Ascending aorta (tissue), 2 donors: ENCODE measurements around the gene MUC5B. TPM values are rescaled to one million over a fixed set of nuclear protein-coding genes. Genes with fewer than 3 reads are reported as not detected.

Source experiments
- DNase-seq, 2 donors: peaks; one replicate each; pipeline ENCODE4 v3.0.0-alpha.2; 2019; ENCODE audit warnings: low spot score in 2 of 2
- H3K27ac ChIP-seq, 2 donors: fragments of 200-600 bp; sonication (generic); one replicate each; pipeline ENCODE4 v1.5.1; 2016 to 2017; ENCODE audit warnings: mild to moderate bottlenecking in 1 of 2
- H3K27me3 ChIP-seq: fragments of 200-600 bp; sonication (generic); one replicate; pipeline ENCODE4 v1.5.1; 2017
- H3K36me3 ChIP-seq, 2 donors: fragments of 200-600 bp; sonication (generic); one replicate each; pipeline ENCODE4 v1.5.1; 2016
- H3K4me1 ChIP-seq, 2 donors: fragments of 200-600 bp; sonication (generic); one replicate each; pipeline ENCODE4 v1.5.1; 2016 to 2017; ENCODE audit warnings: mild to moderate bottlenecking in 1 of 2
- H3K4me3 ChIP-seq, 2 donors: fragments of 200-600 bp; sonication (generic); one replicate each; pipeline ENCODE4 v1.5.1; 2016 to 2017; ENCODE audit warnings: mild to moderate bottlenecking in 1 of 2
- H3K9me3 ChIP-seq, 2 donors: fragments of 200-600 bp; sonication (generic); one replicate each; pipeline ENCODE4 v1.5.1; 2016
- CTCF ChIP-seq, 3 experiments: fragments of 200-600 bp in 2 of 3; fragments of 450-650 bp in 1 of 3; sonication (generic) in 2 of 3; IDR thresholded peaks; one replicate each; pipeline ENCODE4 v1.5.1; 2016 to 2019; ENCODE audit warnings: antibody characterized with exemption in 3 of 3, mild to moderate bottlenecking in 1 of 3, moderate library complexity in 1 of 3
- intact Hi-C: fragments of 100-400 bp; cut with DNase I; formaldehyde crosslinking; loops from one replicate; pipeline ENCODE4 v1.15.1; 2023
- total RNA-seq: library from RNA; depleted of rRNA; stranded (reverse); fragments of >200 nt; gene quantifications from one replicate; pipeline ENCODE4 v1.1.0, GENCODE V29; 2016

Gene MUC5B
- total RNA-seq, 1 donor from 2014 or later, result under 0.01 TPM

- DNase-seq, result peak in 1 of 2 donors; percentile 50
- intact Hi-C loops, result no loop called here
- Histone ChIP-seq H3K9me3 (no peaks in the 10 kb centered on the region), H3K36me3 (peaks cover 28 to 51% of the 10 kb centered on the region in 2 donors), H3K27me3 (no peaks in the 10 kb centered on the region), H3K4me3 (no peak overlapping the region), H3K27ac (no peak overlapping the region), H3K4me1 (peaks cover 0 to 6% of the 10 kb centered on the region in 2 donors)
- no peak for TF ChIP-seq CTCF (IDR thresholded peaks at IDR 0.05)
These were observed 73.4 kb downstream of the MUC5B start for GRCh38 chr11:1296287-1296686.

DNA sequence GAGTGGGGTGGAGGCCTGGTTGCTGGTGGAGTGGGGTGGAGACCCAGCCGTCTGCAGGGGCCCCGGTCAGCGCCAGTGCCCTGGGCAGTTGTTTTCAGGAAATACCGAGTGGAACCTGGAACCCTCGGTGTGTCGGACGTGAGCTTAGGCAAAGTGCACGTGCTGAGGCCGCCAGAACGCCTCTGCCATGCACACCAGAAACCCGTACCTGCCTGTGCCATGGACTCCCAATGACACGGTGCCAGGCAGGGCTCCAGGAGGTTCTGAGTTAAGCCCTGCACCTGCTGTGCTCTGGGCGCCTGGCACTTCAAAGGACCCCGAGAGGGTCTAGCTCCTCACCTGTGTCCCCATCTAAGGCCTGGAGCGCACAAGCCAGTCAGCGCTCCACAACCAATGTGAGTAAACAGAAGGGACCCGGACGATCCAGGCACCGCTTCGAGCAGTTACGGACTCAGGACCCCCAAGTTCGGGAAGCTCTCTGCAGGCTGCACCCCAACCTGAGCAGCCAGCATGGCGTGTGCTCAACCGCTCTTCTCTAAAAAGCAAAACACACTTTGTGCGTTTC lies 74.2 kb downstream of the MUC5B start:
- H3K27ac ChIP-seq, result no peak overlapping the region
- H3K9me3 ChIP-seq, result no peaks in the 10 kb centered on the region
- H3K36me3 ChIP-seq, result peaks cover 28 to 48% of the 10 kb centered on the region in 2 donors
- TF ChIP-seq CTCF (IDR thresholded peaks at IDR 0.05), result no peak
- peaks cover 0 to 6% of the 10 kb centered on the region in 2 donors for H3K4me1 ChIP-seq
- intact Hi-C loops, result no loop called here
- peak in 1 of 2 donors; percentile 46 for DNase-seq
- no peaks in the 10 kb centered on the region for H3K27me3 ChIP-seq
- H3K4me3 ChIP-seq, result no peak overlapping the region

GRCh38 chr11:1297576-1298473 lies 75.0 kb downstream of the MUC5B start:
- Histone ChIP-seq H3K27me3 (no peaks in the 10 kb centered on the region), H3K4me3 (no peak overlapping the region), H3K36me3 (peaks cover 22 to 41% of the 10 kb centered on the region in 2 donors), H3K9me3 (no peaks in the 10 kb centered on the region), H3K4me1 (peaks cover 0 to 6% of the 10 kb centered on the region in 2 donors), H3K27ac (no peak overlapping the region)
- TF ChIP-seq CTCF (IDR thresholded peaks at IDR 0.05), result no peak
- peak in 1 of 2 donors; percentile 51 for DNase-seq
- intact Hi-C loops, result no loop called here

DNA sequence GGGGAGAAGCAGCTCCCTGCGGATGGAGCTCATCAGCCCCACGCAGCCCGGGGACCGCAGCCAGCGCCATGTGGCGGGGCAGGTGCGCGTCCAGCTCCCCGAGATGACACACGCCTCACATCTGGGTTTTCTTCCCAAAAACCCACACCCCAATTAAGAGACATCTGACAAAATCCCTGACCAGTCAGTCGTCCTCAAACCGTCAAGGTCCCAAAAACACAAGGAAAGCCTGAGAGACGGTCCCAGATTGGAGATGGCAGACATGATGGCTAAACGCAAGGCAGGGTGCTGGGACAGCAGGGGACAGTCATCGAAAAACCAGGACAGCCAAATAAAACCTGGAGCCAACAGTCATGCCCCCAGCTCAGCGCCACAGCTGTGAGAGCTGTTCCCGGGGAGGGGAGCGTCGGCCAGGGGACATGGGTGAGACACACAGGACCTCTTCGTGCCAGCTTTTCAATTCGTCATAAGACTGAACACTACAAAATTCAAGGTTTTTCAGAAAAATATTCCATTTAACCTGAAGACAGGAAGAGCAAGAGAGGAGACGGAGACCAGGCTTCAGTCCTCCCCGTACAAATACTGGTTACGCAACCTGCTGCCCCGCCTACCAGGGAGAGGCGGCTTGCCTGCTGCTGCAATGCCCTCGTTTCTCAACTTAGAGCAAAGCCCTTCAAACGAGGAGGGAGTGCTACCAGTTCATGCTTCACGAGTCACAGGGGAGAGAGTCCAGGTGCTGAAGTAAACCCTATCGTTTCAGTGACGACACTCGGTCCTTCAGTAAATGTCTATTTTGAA lies 76.0 kb downstream of the MUC5B start:
- peak in 1 of 2 donors; percentile 85 for DNase-seq
- TF ChIP-seq CTCF (IDR thresholded peaks at IDR 0.05), result no peak
- Histone ChIP-seq H3K27ac (peak overlapping the region in 1 of 2 donors; percentile 13), H3K9me3 (no peaks in the 10 kb centered on the region), H3K4me1 (peaks cover 0 to 9% of the 10 kb centered on the region in 2 donors), H3K4me3 (no peak overlapping the region), H3K27me3 (no peaks in the 10 kb centered on the region), H3K36me3 (peaks cover 11 to 34% of the 10 kb centered on the region in 2 donors)
- intact Hi-C loops, result no loop called here

DNA sequence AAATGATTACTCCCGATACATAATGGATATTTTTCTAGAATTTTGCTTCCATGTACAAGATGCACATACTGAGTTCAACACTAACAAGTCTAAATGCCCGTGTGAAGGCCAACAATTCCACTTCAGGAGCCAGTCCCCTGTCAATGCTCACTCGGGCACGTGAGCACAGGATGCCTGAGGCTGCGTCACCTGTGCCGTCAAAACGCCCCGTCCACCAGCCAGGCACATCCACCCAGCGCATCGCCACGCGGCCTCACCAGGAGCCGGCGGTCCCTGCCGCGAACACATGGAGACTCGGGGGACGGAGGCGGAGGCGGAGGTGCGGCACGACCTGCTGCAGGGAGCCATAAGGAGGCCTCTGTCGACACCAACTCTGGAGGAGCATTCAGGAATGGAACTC lies 76.8 kb downstream of the MUC5B start:
- H3K27me3 ChIP-seq, result no peaks in the 10 kb centered on the region
- peaks cover 0 to 9% of the 10 kb centered on the region in 2 donors for H3K4me1 ChIP-seq
- no peak for TF ChIP-seq CTCF (IDR thresholded peaks at IDR 0.05)
- no peak overlapping the region for H3K4me3 ChIP-seq
- H3K9me3 ChIP-seq, result no peaks in the 10 kb centered on the region
- peaks cover 9 to 32% of the 10 kb centered on the region in 2 donors for H3K36me3 ChIP-seq
- intact Hi-C loops, result loop anchor here (10.0 kb wide), 1 partner anchor 95 kb away; no protein-coding TSS in a partner anchor
- no peak overlapping the region for H3K27ac ChIP-seq
- DNase-seq, result no peak
